Psoas muscle (tissue), 8 donors: ENCODE data around the gene CAVIN4. TPM values are rescaled to one million over a fixed set of nuclear protein-coding genes. Genes with fewer than 3 reads are reported as not detected.

Experiments
- ATAC-seq, 4 donors: fragments of 200-7000 bp; cut with Tn5 transposase; one replicate each; pipeline ENCODE4 v1.9.1; 2020; ENCODE audit warnings: moderate library complexity in 3 of 4, mild to moderate bottlenecking in 2 of 4
- DNase-seq, 2 donors: peaks; one replicate each; pipeline ENCODE4 v3.0.0-alpha.2; 2020
- H3K27ac ChIP-seq: fragments of 200-600 bp; one replicate; pipeline ENCODE4 v1.8.0; 2022
- H3K27me3 ChIP-seq, 3 donors: fragments of 200-600 bp in 1 of 3; one replicate each; pipeline versions ENCODE4 v1.6.1 to v1.8.0; 2013 to 2022; ENCODE audit warnings: low read length in 2 of 3, mild to moderate bottlenecking in 2 of 3, moderate library complexity in 1 of 3; ENCODE audit not compliant: insufficient read depth in 3 of 3
- H3K36me3 ChIP-seq, 2 donors: fragments of 200-600 bp in 1 of 2; one replicate each; pipeline versions ENCODE4 v1.6.1 to v1.8.0; 2013 to 2022; ENCODE audit warnings: low read depth in 1 of 2, mild to moderate bottlenecking in 1 of 2, moderate library complexity in 1 of 2; ENCODE audit not compliant: insufficient read depth in 1 of 2
- H3K4me1 ChIP-seq: fragments of 200-600 bp; one replicate; pipeline ENCODE4 v1.8.0; 2022
- H3K4me3 ChIP-seq: fragments of 200-600 bp; one replicate; pipeline ENCODE4 v1.8.0; 2022; ENCODE audit warnings: mild to moderate bottlenecking
- H3K9me3 ChIP-seq: fragments of 200-600 bp; one replicate; pipeline ENCODE4 v1.8.0; 2022
- CTCF ChIP-seq: fragments of 200-600 bp; IDR thresholded peaks from one replicate; pipeline ENCODE4 v1.8.0; 2022; ENCODE audit warnings: antibody characterized with exemption
- WGBS, 3 donors: extraction: QIAGEN DNeasy Blood & Tissue Kit; methylation state at CpG; one replicate each; pipeline versions ENCODE4 v1.1.6 to v1.1.7; 2013; 5-methylcytosine and 5-hydroxymethylcytosine counted together
- intact Hi-C, 2 donors: fragments of 100-400 bp; cut with DNase I; formaldehyde crosslinking; loops; one replicate each; pipeline versions ENCODE4 v1.11.0 to v1.14.2; 2022
- polyA plus RNA-seq, 3 donors: library from polyadenylated mRNA; stranded (reverse); fragments of 200-250 nt; gene quantifications; one replicate each; pipeline ENCODE4 v1.2.3, GENCODE V29; 2013
- total RNA-seq, 4 donors: library from RNA; stranded (reverse); fragmentation: NEBNext Ultra II Directional in 2 of 4; extraction: Animal tissue kit (Norgen Biotek cat#: 25700) in 2 of 4; gene quantifications; one replicate each; pipeline versions ENCODE4 v1.2.1 to v1.2.4, GENCODE V29; 2021 to 2023
- donor health status: healthy with polysubstance abuse.
- donor health status: DM: no; HTN: no; CAD: no; lungs with moderate emphysema.
- donor health status: Bipolar disorder and iron deficiency.
- donor health status: healthy.
- donor health status: DM: yes; HTN: yes; CAD: no.
- donor health status: DM: no; HTN: no; CAD: no.
- donor health status: DM: no; HTN: no; CAD: no.
- donor health status: DM: yes; HTN: yes; CAD: no.

Gene CAVIN4
- total and polyA plus RNA-seq, 7 donors = 3.5 to 230 (median 68.6) TPM

- ATAC-seq = peak; percentile 54 to 75 (median 57)
- no peaks in the 10 kb centered on the region for H3K27me3 ChIP-seq
- WGBS, 3 donors = 18 to 26% (median 21%) methylated on average over 3 of the region's 3 CpGs
- no peaks in the 10 kb centered on the region for H3K36me3 ChIP-seq
- intact Hi-C loops = loop anchor here (1.0 to 10.0 kb wide), 8 partner anchors 88 to 771 kb away; partner anchors contain the start of genes MSANTD3 (in 1 of the 2), NR4A3 (in 1 of the 2), TEX10 (in 1 of the 2) and TMEFF1 (in 1 of the 2)
- peaks cover 5% of the 10 kb centered on the region for H3K4me1 ChIP-seq
- H3K9me3 ChIP-seq = no peaks in the 10 kb centered on the region
- peak; percentile 90 for TF ChIP-seq CTCF
- no peak for DNase-seq
- H3K4me3 ChIP-seq = no peak overlapping the region
- no peak overlapping the region for H3K27ac ChIP-seq
Measured at GRCh38 chr9:100595391-100596199, 17.7 kb downstream of the CAVIN4 start.

GRCh38 chr9:100597236-100597635 lies 19.4 kb downstream of the CAVIN4 start:
- intact Hi-C loops = loop anchor here (5.0 to 10.0 kb wide), 6 partner anchors 90 to 772 kb away; partner anchors contain the start of genes MSANTD3 (in 1 of the 2), NR4A3 (in 1 of the 2), TEX10 (in 1 of the 2) and TMEFF1 (in 1 of the 2)
- Histone ChIP-seq H3K27ac (no peak overlapping the region), H3K4me1 (peaks cover 4% of the 10 kb centered on the region), H3K9me3 (no peaks in the 10 kb centered on the region), H3K36me3 (no peaks in the 10 kb centered on the region), H3K4me3 (no peak overlapping the region), H3K27me3 (no peaks in the 10 kb centered on the region)
- no peak for TF ChIP-seq CTCF
- 32 to 42% (median 33%) methylated on average over 6 of the region's 6 CpGs for WGBS, 3 donors
- ATAC-seq (no peak), DNase-seq (no peak)

GRCh38 chr9:100598641-100599145 lies 20.8 kb downstream of the CAVIN4 start:
- intact Hi-C loops = loop anchor here (5.0 to 10.0 kb wide), 6 partner anchors 91 to 774 kb away; partner anchors contain the start of genes MSANTD3 (in 1 of the 2), NR4A3 (in 1 of the 2), TEX10 (in 1 of the 2) and TMEFF1 (in 1 of the 2)
- H3K27ac ChIP-seq = no peak overlapping the region
- WGBS, 3 donors = 2 to 3% (median 2%) methylated on average over 40 to 41 of the region's 41 CpGs

GRCh38 chr9:100600521-100601079 lies 22.7 kb downstream of the CAVIN4 start:
- DNase-seq = no peak
- no peaks in the 10 kb centered on the region for H3K36me3 ChIP-seq

More at GRCh38 chr9:100598641-100599145, 20.8 kb downstream of the CAVIN4 start:
- H3K36me3 ChIP-seq = no peaks in the 10 kb centered on the region
- H3K4me1 ChIP-seq = peaks cover 4% of the 10 kb centered on the region
- peak; percentile 56 to 87 (median 72) for ATAC-seq
- peak overlapping the region; percentile 63 for H3K4me3 ChIP-seq
- no peaks in the 10 kb centered on the region for H3K9me3 ChIP-seq
- no peak for TF ChIP-seq CTCF
- no peaks in the 10 kb centered on the region for H3K27me3 ChIP-seq
- DNase-seq = peak; percentile 83 to 88

More at GRCh38 chr9:100600521-100601079, 22.7 kb downstream of the CAVIN4 start:
- no peak overlapping the region for H3K27ac ChIP-seq
- WGBS, 3 donors = 43 to 50% (median 46%) methylated on average over 7 of the region's 7 CpGs
- H3K27me3 ChIP-seq = no peaks in the 10 kb centered on the region
- H3K4me1 ChIP-seq = peaks cover under 1% of the 10 kb centered on the region
- intact Hi-C loops = loop anchor here (2.0 kb wide), 1 partner anchor 712 kb away; no protein-coding TSS in a partner anchor
- ATAC-seq = peak; percentile 14 to 54 (median 28)
- no peak for TF ChIP-seq CTCF
- H3K4me3 ChIP-seq = no peak overlapping the region
- H3K9me3 ChIP-seq = no peaks in the 10 kb centered on the region
